ENCODE measurements around the gene CDCA3. TPM values are rescaled to one million over a fixed set of nuclear protein-coding genes. Genes with fewer than 3 reads are reported as not detected.

Gene CDCA3
- 1.2 and 3.0 TPM in 2 replicates for total RNA-seq

GRCh38 chr12:6851153-6851920 lies at the start of gene CDCA3:
Gene CDCA3 (minus strand): TSS chr12:6851286. CDS start chr12:6850952, 334 bp downstream.

GRCh38 chr12:6873094-6874014 lies 22.3 kb upstream of the CDCA3 start, which contains the start of gene SPSB2:
Gene SPSB2 (minus strand): TSS chr12:6873303. CDS start chr12:6872901, 402 bp downstream.

GRCh38 chr12:6867413-6868210 lies 16.5 kb upstream of the CDCA3 start, which contains the start of gene TPI1:
Gene TPI1 (plus strand): TSS chr12:6867531. CDS start chr12:6867567, 36 bp downstream.

GRCh38 chr12:6851921-6852650 lies 1.0 kb upstream of the CDCA3 start, which contains the start of gene USP5:
Gene USP5 (plus strand): TSS chr12:6852150. CDS start chr12:6852180, 30 bp downstream.

GRCh38 chr12:6840761-6841515 lies 10.1 kb downstream of the CDCA3 start, which contains the start of gene GNB3:
Gene GNB3 (plus strand): TSS chr12:6840925. CDS start chr12:6841288, 363 bp downstream.

GRCh38 chr12:6827982-6828780 lies 22.9 kb downstream of the CDCA3 start, which contains the start of gene P3H3:
Gene P3H3 (plus strand): TSS chr12:6828407. CDS start chr12:6828441, 34 bp downstream.

GRCh38 chr12:6821591-6822425 lies 29.3 kb downstream of the CDCA3 start, which contains the start of gene GPR162:
Gene GPR162 (plus strand): TSS chr12:6821821. CDS start chr12:6823899, 2,078 bp downstream.

Other genes starting within 250 kb of the CDCA3 start
- gene CHD4, start 243.9 kb downstream of the CDCA3 start, total RNA-seq = 177 and 244 TPM in 2 replicates
- gene LPAR5, start 215.3 kb downstream of the CDCA3 start, total RNA-seq = not detected in 2 replicates
- 0.16 and 0.34 TPM in 2 replicates for gene ACRBP, start 203.9 kb downstream of the CDCA3 start, total RNA-seq
- gene ING4, start 188.2 kb downstream of the CDCA3 start, total RNA-seq = 41.0 and 41.6 TPM in 2 replicates
- 9.6 and 10.8 TPM in 2 replicates for gene ZNF384, start 161.9 kb downstream of the CDCA3 start, total RNA-seq
- 0.09 and 0.16 TPM in 2 replicates for gene PIANP, start 150.5 kb downstream of the CDCA3 start, total RNA-seq
- 98.5 and 128 TPM in 2 replicates for gene COPS7A, start 127.2 kb downstream of the CDCA3 start, total RNA-seq
- gene MLF2, start 98.1 kb downstream of the CDCA3 start, total RNA-seq = 95.8 and 115 TPM in 2 replicates
- gene PTMS, start 84.9 kb downstream of the CDCA3 start, total RNA-seq = 59.3 and 88.7 TPM in 2 replicates
- 0.09 and 0.32 TPM in 2 replicates for gene LAG3, start 78.8 kb downstream of the CDCA3 start, total RNA-seq
- 0.16 and 0.17 TPM in 2 replicates for gene CD4, start 61.8 kb downstream of the CDCA3 start, total RNA-seq
- 5.1 and 5.8 TPM in 2 replicates for gene GPR162, start 29.5 kb downstream of the CDCA3 start, total RNA-seq
- gene P3H3, start 22.9 kb downstream of the CDCA3 start, total RNA-seq = 72.0 and 114 TPM in 2 replicates
- 1.3 and 2.0 TPM in 2 replicates for gene GNB3, start 10.4 kb downstream of the CDCA3 start, total RNA-seq
- 77.2 and 79.0 TPM in 2 replicates for gene USP5, start 864 bp upstream of the CDCA3 start, total RNA-seq
- gene TPI1, start 16.2 kb upstream of the CDCA3 start, total RNA-seq = 512 and 968 TPM in 2 replicates
- 10.1 and 13.6 TPM in 2 replicates for gene SPSB2, start 22.0 kb upstream of the CDCA3 start, total RNA-seq
- gene LRRC23, start 53.5 kb upstream of the CDCA3 start, total RNA-seq = 11.3 and 15.9 TPM in 2 replicates
- 18.4 and 19.9 TPM in 2 replicates for gene ENO2, start 63.3 kb upstream of the CDCA3 start, total RNA-seq
- gene ATN1, start 76.7 kb upstream of the CDCA3 start, total RNA-seq = 8.2 and 11.0 TPM in 2 replicates
- not detected in 2 replicates for gene RNU7-1, start 92.5 kb upstream of the CDCA3 start, total RNA-seq
- 137 and 179 TPM in 2 replicates for gene C12orf57, start 92.7 kb upstream of the CDCA3 start, total RNA-seq
- 0.09 and 0.79 TPM in 2 replicates for gene PTPN6, start 100.1 kb upstream of the CDCA3 start, total RNA-seq
- gene PHB2, start 119.4 kb upstream of the CDCA3 start, total RNA-seq = 101 and 123 TPM in 2 replicates
- 21.1 and 25.8 TPM in 2 replicates for gene EMG1, start 119.6 kb upstream of the CDCA3 start, total RNA-seq
- gene LPCAT3, start 167.2 kb upstream of the CDCA3 start, total RNA-seq = 10.2 and 12.8 TPM in 2 replicates
- gene C1S, start 209.4 kb upstream of the CDCA3 start, total RNA-seq = 378 and 815 TPM in 2 replicates
- gene C1R, start 241.2 kb upstream of the CDCA3 start, total RNA-seq = 133 and 637 TPM in 2 replicates